HuH-7.5 (cell line): Measurements from ENCODE around the gene CTNNA2.

ENCODE experiments used
- DNase-seq: peaks from one replicate; pipeline ENCODE4 v3.0.0; 2011; ENCODE audit warnings: low spot score

The CTNNA2 gene

DNA sequence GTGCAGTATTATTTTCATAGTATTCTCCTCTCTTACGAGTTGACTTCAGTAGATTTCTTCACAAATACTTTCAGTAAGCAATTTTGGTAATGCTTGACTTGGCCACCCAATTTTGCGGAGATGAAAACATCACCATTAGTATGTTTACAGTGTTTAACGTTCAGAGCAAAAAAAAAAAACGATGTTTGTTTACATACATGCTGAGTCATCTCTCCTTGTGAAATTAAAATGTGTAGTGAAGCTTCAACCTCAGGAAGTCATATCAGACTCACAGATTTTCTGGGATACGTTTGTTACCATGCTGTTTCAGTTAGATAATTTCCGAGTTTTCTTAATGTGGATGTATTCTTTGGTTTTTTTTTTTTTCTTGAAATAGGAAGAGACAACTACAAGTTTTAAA lies 100.1 kb downstream of the CTNNA2 start:
- DNase-seq = no peak

DNA sequence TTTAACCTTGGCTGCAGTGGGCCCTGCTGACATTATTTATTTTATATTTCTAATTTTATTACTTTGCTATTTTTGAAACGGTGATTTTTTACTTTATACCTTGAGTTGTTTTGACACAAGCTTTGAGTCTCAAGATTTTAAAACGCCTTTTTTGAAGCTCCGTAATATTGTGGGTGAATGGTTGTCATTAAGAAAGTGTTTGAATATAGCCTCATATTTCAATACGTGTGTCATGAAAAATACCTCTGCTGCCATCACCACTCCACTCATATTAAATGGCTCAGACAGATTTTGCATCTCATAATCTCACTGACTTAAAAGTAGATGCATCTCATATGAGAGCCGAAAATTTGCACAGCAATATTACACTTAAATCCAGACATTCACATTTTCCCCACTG lies 106.6 kb downstream of the CTNNA2 start:
- no peak for DNase-seq

DNA sequence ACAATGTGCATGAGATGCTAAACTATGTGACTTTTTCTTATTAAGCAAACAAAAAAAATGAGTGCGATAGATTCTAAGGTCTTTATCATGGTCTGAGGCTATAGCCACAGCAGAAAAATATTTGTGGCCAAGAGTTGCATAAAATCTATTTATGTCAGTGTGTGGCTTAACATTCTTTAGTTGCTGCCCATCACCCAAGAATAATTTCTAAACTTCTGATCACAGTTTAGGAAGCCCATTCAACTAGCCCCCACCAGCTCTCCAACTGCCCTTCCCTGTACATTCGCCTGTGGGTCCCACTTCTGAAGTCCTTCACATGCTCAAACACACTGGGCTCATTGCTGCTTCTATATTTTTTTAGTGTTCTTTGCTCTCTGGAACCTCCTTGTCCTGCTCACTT lies 107.1 kb downstream of the CTNNA2 start:
- no peak for DNase-seq

DNA sequence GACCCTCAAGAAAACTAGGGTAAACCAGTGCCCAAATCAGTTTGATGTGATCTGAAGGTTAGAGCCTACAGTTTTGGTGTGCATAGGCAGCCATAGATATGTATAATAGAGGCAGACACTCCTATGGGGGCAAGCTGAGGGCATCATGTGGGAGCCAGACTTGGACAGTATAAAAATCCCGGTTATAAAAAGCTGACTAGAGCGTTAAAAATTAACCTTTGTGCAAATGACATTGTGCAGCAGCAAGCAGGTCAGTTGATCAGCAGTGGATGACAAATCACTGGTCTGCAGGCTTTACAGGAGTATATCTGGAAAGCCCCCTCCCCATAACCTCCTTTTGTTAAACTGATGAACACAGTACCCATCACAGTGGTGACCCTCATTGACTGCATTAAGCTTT lies 107.8 kb downstream of the CTNNA2 start:
- DNase-seq = no peak

- DNase-seq = no peak
These were observed 108.4 kb downstream of the CTNNA2 start for GRCh38 chr2:79621252-79621651.

GRCh38 chr2:79621755-79622154 lies 108.9 kb downstream of the CTNNA2 start:
- DNase-seq = no peak

- no peak for DNase-seq
These were observed 109.7 kb downstream of the CTNNA2 start for GRCh38 chr2:79622508-79622907.

GRCh38 chr2:79627237-79627636 lies 114.4 kb downstream of the CTNNA2 start:
- no peak for DNase-seq

GRCh38 chr2:79630060-79630459 lies 117.2 kb downstream of the CTNNA2 start:
- no peak for DNase-seq

GRCh38 chr2:79630972-79631557 lies 118.2 kb downstream of the CTNNA2 start:
- no peak for DNase-seq

DNA sequence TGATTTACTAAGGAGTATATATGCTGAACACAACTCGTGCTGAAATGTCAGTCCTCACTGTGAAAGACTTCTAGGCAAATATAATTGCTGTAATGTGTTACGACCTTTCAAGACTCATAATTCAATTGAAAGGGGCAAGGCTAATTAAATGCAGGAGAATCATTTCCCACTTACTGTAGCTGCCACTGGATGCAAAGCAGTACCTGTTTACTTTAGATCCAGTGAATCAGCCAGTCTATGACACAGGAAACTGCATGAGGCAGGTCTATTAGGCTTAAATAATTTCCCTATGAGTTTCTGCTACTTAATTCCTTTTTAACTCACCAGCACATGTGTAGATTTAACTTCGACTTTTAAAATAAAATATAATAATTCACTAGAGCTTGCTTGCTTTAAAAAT lies 125.6 kb downstream of the CTNNA2 start:
- DNase-seq = no peak

DNA sequence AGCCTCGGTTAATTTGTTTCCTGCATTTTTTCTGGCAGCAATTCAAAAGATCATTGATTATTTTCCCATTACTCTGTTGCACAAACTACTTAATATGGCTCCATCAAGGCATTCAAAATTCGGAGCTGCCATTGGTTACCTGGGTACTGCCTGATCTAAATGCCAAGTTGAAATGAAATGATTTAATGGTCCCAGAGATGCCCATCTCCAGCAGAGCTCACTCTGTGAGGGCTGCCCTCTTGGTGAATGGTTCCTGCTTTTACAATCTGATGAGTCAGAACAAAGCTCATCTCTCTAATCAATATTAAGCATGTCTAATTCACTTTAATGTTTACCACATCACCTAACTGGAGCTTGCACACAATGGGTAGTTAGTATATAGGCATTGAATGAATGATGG lies 126.1 kb downstream of the CTNNA2 start:
- no peak for DNase-seq

GRCh38 chr2:79640001-79640400 lies 127.2 kb downstream of the CTNNA2 start:
- DNase-seq = no peak

DNA sequence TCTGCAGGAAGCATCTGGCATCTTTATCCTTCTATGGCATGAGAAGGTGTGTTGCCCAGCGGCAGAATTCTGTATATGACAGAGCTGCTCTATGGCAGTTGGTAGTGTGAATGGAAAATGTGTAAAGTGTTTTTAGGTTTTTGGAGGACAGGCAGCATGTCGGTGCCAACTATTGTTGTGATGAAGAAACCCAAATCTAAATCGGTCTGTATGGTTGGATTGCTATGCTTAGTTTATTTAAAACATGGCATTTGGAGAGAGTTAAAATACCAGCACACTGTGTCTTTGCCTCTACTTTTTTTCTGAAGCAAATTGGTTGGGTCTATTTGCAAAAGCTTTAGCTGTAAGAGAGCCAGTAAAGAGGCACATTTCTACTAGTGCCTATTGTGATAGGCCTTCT lies 136.7 kb downstream of the CTNNA2 start:
- no peak for DNase-seq

DNA sequence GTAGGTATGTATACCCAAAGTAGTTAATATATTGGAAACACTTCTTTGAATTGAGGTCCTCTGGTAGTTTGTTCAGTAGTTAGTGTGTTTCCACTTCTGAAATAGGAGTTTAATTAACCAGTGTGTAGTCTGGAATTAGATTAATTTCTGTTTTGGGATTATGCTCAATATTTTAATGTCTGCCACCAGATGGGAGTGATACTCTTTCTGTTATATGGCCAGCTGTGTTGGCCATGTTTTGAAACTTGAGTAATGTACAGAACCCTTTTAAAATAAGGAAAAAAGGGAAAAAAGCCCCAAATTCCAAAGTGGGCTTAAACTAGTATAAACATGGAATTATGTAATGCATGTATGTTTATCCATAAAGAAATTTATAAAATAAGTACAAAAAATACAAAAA lies 147.7 kb downstream of the CTNNA2 start:
- DNase-seq = no peak

DNA sequence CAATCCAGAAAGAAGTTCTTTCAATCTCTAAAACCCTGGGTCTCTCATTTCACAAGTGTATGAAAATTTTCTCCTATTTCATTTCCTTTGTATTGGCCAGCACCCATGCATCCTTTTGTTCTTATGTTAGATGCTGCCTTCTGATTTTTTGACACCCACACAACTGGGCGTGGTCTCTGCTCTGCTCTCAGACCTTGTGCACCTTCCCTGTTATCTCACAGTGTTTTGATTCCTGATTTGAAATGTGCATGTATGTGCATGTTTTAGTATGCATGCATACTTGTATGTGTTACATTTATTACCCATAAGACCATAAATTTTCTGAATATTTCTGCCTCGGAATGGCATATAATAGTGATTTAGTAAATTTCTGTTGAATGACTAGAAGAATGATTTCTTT lies 152.2 kb downstream of the CTNNA2 start:
- no peak for DNase-seq

DNA sequence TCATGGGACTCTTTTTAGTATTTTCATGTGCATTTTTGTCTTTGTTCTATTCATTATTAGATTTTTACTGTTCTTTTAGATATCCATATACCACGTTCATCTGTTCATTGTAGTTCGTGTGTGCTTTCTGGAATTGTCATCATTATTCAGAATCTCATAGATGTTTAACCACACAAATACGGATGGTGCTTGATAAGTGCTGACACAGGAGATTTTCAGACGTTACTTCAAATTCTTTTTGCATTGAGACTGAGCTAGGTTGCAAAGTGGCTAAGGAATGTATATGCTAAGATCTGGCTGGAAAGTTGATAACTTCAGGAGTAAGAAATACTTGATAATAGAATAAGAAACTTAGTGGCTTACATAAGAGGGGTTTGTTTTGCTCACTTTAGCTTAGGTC lies 153.6 kb downstream of the CTNNA2 start:
- no peak for DNase-seq

- no peak for DNase-seq
These were observed 156.9 kb downstream of the CTNNA2 start for GRCh38 chr2:79669714-79670113.

DNA sequence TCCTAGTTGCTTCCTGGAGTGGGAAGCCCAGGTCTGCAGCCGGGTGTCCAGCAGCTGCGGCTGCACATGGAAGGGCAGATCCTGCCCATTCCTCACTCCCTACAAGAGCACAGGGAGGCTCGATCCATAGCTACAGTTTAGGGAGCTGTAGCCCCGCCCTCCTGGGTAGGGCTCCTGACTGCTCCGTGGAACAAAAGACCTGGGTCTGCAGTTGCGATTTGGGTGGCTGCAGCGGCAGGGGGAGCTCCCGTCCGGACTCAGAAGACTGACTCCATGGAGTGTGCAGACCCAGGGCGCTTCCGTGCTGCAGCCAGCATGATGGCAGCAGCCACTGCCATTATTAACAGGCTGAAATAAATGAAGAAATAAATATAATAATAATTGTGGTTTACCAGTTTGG lies 157.3 kb downstream of the CTNNA2 start:
- no peak for DNase-seq

- DNase-seq = no peak
These were observed 174.0 kb downstream of the CTNNA2 start for GRCh38 chr2:79686884-79687283.

GRCh38 chr2:79695248-79695647 lies 182.4 kb downstream of the CTNNA2 start:
- no peak for DNase-seq

GRCh38 chr2:79697200-79697599 lies 184.3 kb downstream of the CTNNA2 start:
- no peak for DNase-seq

DNA sequence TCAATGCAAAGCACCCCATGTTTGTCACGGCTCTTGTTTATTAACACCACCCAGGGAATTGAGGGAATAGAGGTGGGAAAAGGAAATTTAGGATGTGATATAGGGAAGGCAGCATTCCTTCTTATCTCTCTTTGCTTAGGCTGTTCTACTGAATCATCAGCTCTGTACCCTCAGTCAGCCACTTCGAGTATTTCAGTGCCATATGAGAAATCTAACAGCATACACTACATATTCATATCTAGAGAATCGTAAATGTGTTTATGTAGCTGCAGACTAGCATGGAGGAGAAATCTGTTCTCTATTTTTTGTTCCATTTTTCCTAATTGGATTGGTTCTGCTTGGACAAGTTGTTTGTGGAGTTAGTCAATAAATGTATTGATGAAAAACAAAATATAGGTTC lies 187.8 kb downstream of the CTNNA2 start:
- DNase-seq = no peak

- no peak for DNase-seq
These were observed 190.1 kb downstream of the CTNNA2 start for GRCh38 chr2:79702905-79703304.

DNA sequence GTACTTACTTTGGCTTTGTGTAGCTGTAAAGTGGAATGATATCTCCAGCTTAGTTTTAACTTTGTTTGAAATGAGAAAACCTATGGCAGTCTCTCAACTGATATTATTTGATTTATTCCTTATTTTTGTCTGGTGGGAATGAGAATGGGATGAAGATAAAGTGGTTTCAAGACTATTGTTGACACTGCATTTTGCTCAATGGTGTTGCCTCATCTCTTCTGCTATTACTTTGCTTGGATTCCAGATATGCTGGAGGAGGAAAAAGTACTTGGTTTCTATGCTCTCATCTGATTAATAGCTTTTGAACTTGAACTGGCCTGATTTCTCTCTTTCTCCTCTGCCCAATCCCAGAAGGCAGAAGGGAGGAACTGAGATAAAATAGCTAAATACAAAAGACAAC lies 198.2 kb downstream of the CTNNA2 start:
- no peak for DNase-seq
